A673 (cell line): ENCODE measurements around the gene CNOT10.

Source experiments
- CTCF ChIP-seq: fragments of 300-800, 200-600 bp; sonication (generic); conservative IDR thresholded peaks from 2 replicates; pipeline ENCODE4 v1.5.1; 2017; ENCODE audit warnings: low read depth, mild to moderate bottlenecking, antibody characterized with exemption, low read length, moderate library complexity, mixed read lengths
- EZH2 ChIP-seq: fragments of 200-600 bp; sonication (generic); IDR thresholded peaks from 2 replicates; pipeline ENCODE4 v1.6.1; 2017; ENCODE audit warnings: borderline replicate concordance, low read depth, mild to moderate bottlenecking, mixed read lengths, antibody characterized with exemption, low read length; ENCODE audit not compliant: poor library complexity, severe bottlenecking

GRCh38 chr3:32646761-32647160 is 38.2 kb upstream of the CNOT10 start:
- TF ChIP-seq EZH2 (no peak), CTCF (no peak)
